ENCODE measurements around the gene DAPK1. TPM values are rescaled to one million over a fixed set of nuclear protein-coding genes. Genes with fewer than 3 reads are reported as not detected.

Gene DAPK1
- total RNA-seq, 1 donor from 2014 or later, result 196 TPM

GRCh38 chr9:87665505-87665904, 167.8 kb downstream of the DAPK1 start:
- Histone ChIP-seq H3K4me3 (no peak overlapping the region), H3K4me1 (peaks cover 5% of the 10 kb centered on the region), H3K27ac (no peak overlapping the region), H3K27me3 (ENCODE audit: low read depth) (no peaks in the 10 kb centered on the region), H3K9me3 (peaks cover 7% of the 10 kb centered on the region), H3K36me3 (peaks cover 47% of the 10 kb centered on the region)
- no peak for DNase-seq
- intact Hi-C loops (cut with DNase I), result no loop called here
- TF ChIP-seq CTCF (IDR thresholded peaks at IDR 0.05), result no peak
- no peak for ATAC-seq

- peaks cover 57% of the 10 kb centered on the region for H3K36me3 ChIP-seq
Observed at GRCh38 chr9:87667164-87667738, 169.6 kb downstream of the DAPK1 start.

GRCh38 chr9:87668222-87668621, 170.6 kb downstream of the DAPK1 start:
- ATAC-seq, result no peak
- TF ChIP-seq CTCF (IDR thresholded peaks at IDR 0.05), result no peak

More at GRCh38 chr9:87667164-87667738, 169.6 kb downstream of the DAPK1 start:
- Histone ChIP-seq H3K4me1 (peaks cover 5% of the 10 kb centered on the region), H3K27me3 (ENCODE audit: low read depth) (no peaks in the 10 kb centered on the region), H3K4me3 (no peak overlapping the region), H3K9me3 (peaks cover 7% of the 10 kb centered on the region), H3K27ac (no peak overlapping the region)
- peak; percentile 32 for TF ChIP-seq CTCF (IDR thresholded peaks at IDR 0.05)
- DNase-seq (no peak), ATAC-seq (peak; percentile 12 to 23)
- intact Hi-C loops (cut with DNase I), result no loop called here

GRCh38 chr9:87668722-87669121, 171.1 kb downstream of the DAPK1 start:
- peaks cover 7% of the 10 kb centered on the region for H3K9me3 ChIP-seq
- H3K4me1 ChIP-seq, result no peaks in the 10 kb centered on the region
- intact Hi-C loops (cut with DNase I), result no loop called here
- H3K36me3 ChIP-seq, result peaks cover 63% of the 10 kb centered on the region
- H3K4me3 ChIP-seq, result no peak overlapping the region
- ATAC-seq (no peak), DNase-seq (no peak)
- H3K27me3 ChIP-seq (ENCODE audit: low read depth), result no peaks in the 10 kb centered on the region
- H3K27ac ChIP-seq, result no peak overlapping the region
- TF ChIP-seq CTCF (IDR thresholded peaks at IDR 0.05), result no peak

More at GRCh38 chr9:87668222-87668621, 170.6 kb downstream of the DAPK1 start:
- no peak for DNase-seq
- H3K36me3 ChIP-seq, result peaks cover 66% of the 10 kb centered on the region
- H3K4me3 ChIP-seq, result no peak overlapping the region
- intact Hi-C loops (cut with DNase I), result no loop called here
- peaks cover 7% of the 10 kb centered on the region for H3K9me3 ChIP-seq
- H3K4me1 ChIP-seq, result no peaks in the 10 kb centered on the region
- H3K27ac ChIP-seq, result no peak overlapping the region
- no peaks in the 10 kb centered on the region for H3K27me3 ChIP-seq (ENCODE audit: low read depth)

- no peak for DNase-seq
- no peak overlapping the region for H3K4me3 ChIP-seq
- H3K4me1 ChIP-seq, result no peaks in the 10 kb centered on the region
- peaks cover 7% of the 10 kb centered on the region for H3K9me3 ChIP-seq
- intact Hi-C loops (cut with DNase I), result no loop called here
- no peak overlapping the region for H3K27ac ChIP-seq
- no peak for ATAC-seq
- H3K27me3 ChIP-seq (ENCODE audit: low read depth), result no peaks in the 10 kb centered on the region
- peaks cover 47% of the 10 kb centered on the region for H3K36me3 ChIP-seq
- TF ChIP-seq CTCF (IDR thresholded peaks at IDR 0.05), result no peak
Observed at GRCh38 chr9:87670572-87671264, 173.1 kb downstream of the DAPK1 start.
